Measurements from ENCODE around the gene KRTAP10-4.

DNA sequence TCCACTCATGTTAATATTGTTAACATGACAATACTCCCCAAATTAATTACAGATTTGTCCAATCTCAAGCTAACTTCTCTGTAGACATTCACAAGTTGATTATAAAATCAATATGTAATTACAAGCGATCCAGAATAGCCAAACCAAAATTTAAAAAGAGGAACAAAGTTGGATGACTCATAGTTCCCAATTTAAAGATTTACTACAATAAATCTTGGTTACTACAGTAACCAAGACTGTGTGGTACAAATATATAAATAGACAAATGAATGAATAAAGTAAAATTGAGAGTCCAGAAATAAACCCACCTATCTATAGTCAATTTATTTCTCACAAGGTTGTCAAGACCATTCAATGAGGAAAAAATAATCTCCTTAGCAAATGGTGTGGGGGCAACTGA, 7.1 kb upstream of the KRTAP10-4 start:
- TF ChIP-seq, protein P1, sequence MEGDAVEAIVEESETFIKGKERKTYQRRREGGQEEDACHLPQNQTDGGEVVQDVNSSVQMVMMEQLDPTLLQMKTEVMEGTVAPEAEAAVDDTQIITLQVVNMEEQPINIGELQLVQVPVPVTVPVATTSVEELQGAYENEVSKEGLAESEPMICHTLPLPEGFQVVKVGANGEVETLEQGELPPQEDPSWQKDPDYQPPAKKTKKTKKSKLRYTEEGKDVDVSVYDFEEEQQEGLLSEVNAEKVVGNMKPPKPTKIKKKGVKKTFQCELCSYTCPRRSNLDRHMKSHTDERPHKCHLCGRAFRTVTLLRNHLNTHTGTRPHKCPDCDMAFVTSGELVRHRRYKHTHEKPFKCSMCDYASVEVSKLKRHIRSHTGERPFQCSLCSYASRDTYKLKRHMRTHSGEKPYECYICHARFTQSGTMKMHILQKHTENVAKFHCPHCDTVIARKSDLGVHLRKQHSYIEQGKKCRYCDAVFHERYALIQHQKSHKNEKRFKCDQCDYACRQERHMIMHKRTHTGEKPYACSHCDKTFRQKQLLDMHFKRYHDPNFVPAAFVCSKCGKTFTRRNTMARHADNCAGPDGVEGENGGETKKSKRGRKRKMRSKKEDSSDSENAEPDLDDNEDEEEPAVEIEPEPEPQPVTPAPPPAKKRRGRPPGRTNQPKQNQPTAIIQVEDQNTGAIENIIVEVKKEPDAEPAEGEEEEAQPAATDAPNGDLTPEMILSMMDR (IDR thresholded peaks at IDR 0.05): no peak
- TF ChIP-seq EZH2 (IDR thresholded peaks at IDR 0.05; ENCODE audit: borderline replicate concordance, insufficient read depth, low read depth, low read length, poor library complexity, severe bottlenecking): no peak
